Trophoblast cell (in vitro differentiated cells and primary cell): ENCODE data around the gene SEC14L3.

Experiments used
- DNase-seq, 2 donors: peaks; one replicate each; pipeline ENCODE4 v3.0.0-alpha.2; 2016
- H2AFZ ChIP-seq: 2 replicates; pipeline ENCODE4 v1.6.1; 2013; ENCODE audit warnings: low read length, moderate library complexity, mild to moderate bottlenecking; ENCODE audit not compliant: insufficient read depth, poor library complexity
- H2AK5ac ChIP-seq: 2 replicates; pipeline ENCODE4 v1.6.1; 2013; ENCODE audit warnings: mild to moderate bottlenecking, low read length
- H2BK120ac ChIP-seq: 2 replicates; pipeline ENCODE4 v1.6.1; 2013; ENCODE audit warnings: low read length, mild to moderate bottlenecking, moderate library complexity; ENCODE audit not compliant: insufficient read depth, poor library complexity
- H2BK12ac ChIP-seq: 2 replicates; pipeline ENCODE4 v1.6.1; 2013; ENCODE audit warnings: mild to moderate bottlenecking, low read length, moderate library complexity
- H2BK5ac ChIP-seq: 2 replicates; pipeline ENCODE4 v1.6.1; 2013; ENCODE audit warnings: low read length, low read depth, moderate library complexity, mild to moderate bottlenecking; ENCODE audit not compliant: poor library complexity
- H3K14ac ChIP-seq: 2 replicates; pipeline ENCODE4 v1.6.1; 2013; ENCODE audit warnings: mild to moderate bottlenecking, low read length
- H3K18ac ChIP-seq: 2 replicates; pipeline ENCODE4 v1.6.1; 2013; ENCODE audit warnings: mild to moderate bottlenecking, low read length
- H3K23ac ChIP-seq: 2 replicates; pipeline ENCODE4 v1.6.1; 2013; ENCODE audit warnings: low read length
- H3K27ac ChIP-seq: 2 replicates; pipeline ENCODE4 v1.5.1; 2013; ENCODE audit warnings: low read depth, mild to moderate bottlenecking, inconsistent platforms, low read length, moderate library complexity
- H3K27me3 ChIP-seq: 2 replicates; pipeline ENCODE4 v1.6.1; 2013; ENCODE audit warnings: inconsistent platforms, mild to moderate bottlenecking, low read length, moderate library complexity; ENCODE audit not compliant: insufficient read depth
- H3K36me3 ChIP-seq, 2 experiments: 1 replicate in 1 of 2; 2 replicates in 1 of 2; pipeline ENCODE4 v1.6.1; 2013; ENCODE audit warnings: low read length in 2 of 2, mild to moderate bottlenecking in 2 of 2, moderate library complexity in 1 of 2; ENCODE audit not compliant: insufficient read depth in 2 of 2, control insufficient read depth in 1 of 2
- H3K4ac ChIP-seq: 2 replicates; pipeline ENCODE4 v1.6.1; 2013; ENCODE audit warnings: low read depth, mild to moderate bottlenecking, low read length, moderate library complexity
- H3K4me1 ChIP-seq, 2 experiments: 1 replicate in 1 of 2; 2 replicates in 1 of 2; pipeline ENCODE4 v1.6.1; 2013; ENCODE audit warnings: low read length in 2 of 2, mild to moderate bottlenecking in 2 of 2, moderate library complexity in 1 of 2; ENCODE audit not compliant: insufficient read depth in 2 of 2, control insufficient read depth in 1 of 2
- H3K4me2 ChIP-seq: 2 replicates; pipeline ENCODE4 v1.6.1; 2013; ENCODE audit warnings: inconsistent platforms, mild to moderate bottlenecking, low read length, moderate library complexity
- H3K4me3 ChIP-seq: 2 replicates; pipeline ENCODE4 v1.5.1; 2013; ENCODE audit warnings: mild to moderate bottlenecking, low read depth, low read length, inconsistent platforms
- H3K79me1 ChIP-seq: one replicate; pipeline ENCODE4 v1.6.1; 2013; ENCODE audit warnings: low read length
- H3K79me2 ChIP-seq: 2 replicates; pipeline ENCODE4 v1.6.1; 2013; ENCODE audit warnings: low read length, mild to moderate bottlenecking; ENCODE audit not compliant: control insufficient read depth, insufficient read depth, poor library complexity
- H3K9ac ChIP-seq: 2 replicates; pipeline ENCODE4 v1.6.1; 2013; ENCODE audit warnings: mild to moderate bottlenecking, low read length
- H3K9me3 ChIP-seq: 2 replicates; pipeline ENCODE4 v1.6.1; 2013; ENCODE audit warnings: low read depth, mild to moderate bottlenecking, control low read depth, inconsistent platforms, low read length; ENCODE audit not compliant: insufficient read depth
- H4K12ac ChIP-seq: 2 replicates; pipeline ENCODE4 v1.6.1; 2013; ENCODE audit warnings: low read depth, mild to moderate bottlenecking, low read length, moderate library complexity
- H4K8ac ChIP-seq: 2 replicates; pipeline ENCODE4 v1.6.1; 2013; ENCODE audit warnings: low read depth, mild to moderate bottlenecking, low read length, moderate library complexity
- H4K91ac ChIP-seq: one replicate; pipeline ENCODE4 v1.6.1; 2013; ENCODE audit warnings: low read depth, mild to moderate bottlenecking, low read length, moderate library complexity
- WGBS: extraction: QIAGEN DNeasy Blood & Tissue Kit; methylation state at CpG from one replicate; pipeline ENCODE4 v1.1.7; 2013; ENCODE audit warnings: missing lambda C conversion rate; ENCODE audit not compliant: insufficient read length, insufficient coverage; ENCODE audit errors: extremely low coverage; 5-methylcytosine and 5-hydroxymethylcytosine counted together

Gene SEC14L3

GRCh38 chr22:30488121-30488520 is 16.3 kb upstream of the SEC14L3 start:
- H3K9me3 ChIP-seq: no peaks in the 10 kb centered on the region
- H3K4me3 ChIP-seq: no peak overlapping the region
- no peaks in the 10 kb centered on the region for H3K36me3 ChIP-seq
- no peaks in the 10 kb centered on the region for H3K27me3 ChIP-seq
- no peak for DNase-seq
- H2BK120ac ChIP-seq: no peak overlapping the region
- H4K91ac ChIP-seq: no peak overlapping the region
- H2BK5ac ChIP-seq: no peak overlapping the region
- H2AK5ac ChIP-seq: no peak overlapping the region
- H2BK12ac ChIP-seq: no peak overlapping the region
- no peak overlapping the region for H2AFZ ChIP-seq
- H3K14ac ChIP-seq: no peak overlapping the region
- H3K4me1 ChIP-seq: no peaks in the 10 kb centered on the region
- no peak overlapping the region for H3K4ac ChIP-seq
- H3K79me2 ChIP-seq: no peaks in the 10 kb centered on the region
- no peak overlapping the region for H4K12ac ChIP-seq
- no CpG with 5 or more reads among the region's 7 CpGs for WGBS
- no peaks in the 10 kb centered on the region for H3K79me1 ChIP-seq
- no peak overlapping the region for H3K23ac ChIP-seq
- no peak overlapping the region for H3K9ac ChIP-seq
- no peak overlapping the region for H3K18ac ChIP-seq
- no peak overlapping the region for H3K4me2 ChIP-seq
- no peak overlapping the region for H3K27ac ChIP-seq
- H4K8ac ChIP-seq: no peak overlapping the region

GRCh38 chr22:30486661-30487115 is 14.9 kb upstream of the SEC14L3 start:
- Histone ChIP-seq H2BK120ac (no peak overlapping the region), H3K9me3 (no peaks in the 10 kb centered on the region), H4K12ac (no peak overlapping the region), H3K27ac (no peak overlapping the region), H2BK12ac (no peak overlapping the region), H3K79me1 (no peaks in the 10 kb centered on the region), H3K4me3 (no peak overlapping the region), H4K8ac (no peak overlapping the region), H3K14ac (no peak overlapping the region), H2AFZ (no peak overlapping the region), H3K4me2 (no peak overlapping the region), H2BK5ac (no peak overlapping the region), H3K4me1 (no peaks in the 10 kb centered on the region), H3K36me3 (no peaks in the 10 kb centered on the region), H4K91ac (no peak overlapping the region), H3K27me3 (no peaks in the 10 kb centered on the region), H2AK5ac (no peak overlapping the region), H3K79me2 (no peaks in the 10 kb centered on the region), H3K4ac (no peak overlapping the region), H3K23ac (no peak overlapping the region), H3K18ac (no peak overlapping the region), H3K9ac (no peak overlapping the region)
- no CpG with 5 or more reads among the region's 8 CpGs for WGBS
- no peak for DNase-seq

GRCh38 chr22:30486118-30486517 is 14.3 kb upstream of the SEC14L3 start:
- H3K27ac ChIP-seq: no peak overlapping the region
- WGBS: no CpG with 5 or more reads among the region's 5 CpGs

GRCh38 chr22:30485362-30485988 is 13.7 kb upstream of the SEC14L3 start:
- Histone ChIP-seq H4K12ac (no peak overlapping the region), H3K14ac (no peak overlapping the region), H3K79me1 (no peaks in the 10 kb centered on the region), H2BK5ac (no peak overlapping the region), H3K4ac (no peak overlapping the region), H3K4me1 (no peaks in the 10 kb centered on the region), H4K8ac (no peak overlapping the region), H2AFZ (no peak overlapping the region), H3K79me2 (no peaks in the 10 kb centered on the region), H3K23ac (no peak overlapping the region), H3K27me3 (no peaks in the 10 kb centered on the region), H3K18ac (no peak overlapping the region), H3K4me3 (no peak overlapping the region), H2AK5ac (no peak overlapping the region), H3K9ac (no peak overlapping the region), H3K36me3 (no peaks in the 10 kb centered on the region), H3K4me2 (no peak overlapping the region), H4K91ac (no peak overlapping the region), H3K9me3 (no peaks in the 10 kb centered on the region), H3K27ac (no peak overlapping the region), H2BK12ac (no peak overlapping the region), H2BK120ac (no peak overlapping the region)
- DNase-seq: peak; percentile 30 to 65
- no CpG with 5 or more reads among the region's 18 CpGs for WGBS

More at GRCh38 chr22:30486118-30486517, 14.3 kb upstream of the SEC14L3 start:
- Histone ChIP-seq H2BK120ac (no peak overlapping the region), H3K9me3 (no peaks in the 10 kb centered on the region), H2AFZ (no peak overlapping the region), H3K36me3 (no peaks in the 10 kb centered on the region), H3K4ac (no peak overlapping the region), H3K9ac (no peak overlapping the region), H2BK12ac (no peak overlapping the region), H3K27me3 (no peaks in the 10 kb centered on the region), H3K4me2 (no peak overlapping the region), H3K79me1 (no peaks in the 10 kb centered on the region), H3K14ac (no peak overlapping the region), H3K18ac (no peak overlapping the region), H2AK5ac (no peak overlapping the region), H3K23ac (no peak overlapping the region), H4K91ac (no peak overlapping the region), H4K12ac (no peak overlapping the region), H3K79me2 (no peaks in the 10 kb centered on the region), H4K8ac (no peak overlapping the region), H2BK5ac (no peak overlapping the region), H3K4me3 (no peak overlapping the region), H3K4me1 (no peaks in the 10 kb centered on the region)
- DNase-seq: no peak
